H7 (cell line): ENCODE data around the gene DCTN1. TPM values are rescaled to one million over a fixed set of nuclear protein-coding genes. Genes with fewer than 3 reads are reported as not detected.

ENCODE experiments used
- total RNA-seq: library from RNA; depleted of rRNA; stranded (reverse); fragments of >200 nt; shearing (Covaris generic); gene quantifications from 2 replicates; pipeline ENCODE4 v1.2.3, GENCODE V29; 2014; rRNA removed

DCTN1 gene
- total RNA-seq, 1 experiment from 2014 or later, result 105 TPM

Other genes with a start within 250 kb of the DCTN1 start
- gene BOLA3, start 232.4 kb downstream of the DCTN1 start, total RNA-seq, result 63.3 and 77.2 TPM in 2 replicates
- gene MOB1A, start 201.4 kb downstream of the DCTN1 start, total RNA-seq, result 75.5 and 84.6 TPM in 2 replicates
- gene MTHFD2, start 181.7 kb downstream of the DCTN1 start, total RNA-seq, result 303 and 311 TPM in 2 replicates
- gene SLC4A5, start 36.9 kb downstream of the DCTN1 start, total RNA-seq, result 0.90 and 1.1 TPM in 2 replicates
- gene C2orf81, start 41.3 kb upstream of the DCTN1 start, total RNA-seq, result 0.83 and 1.6 TPM in 2 replicates
- gene WDR54, start 41.4 kb upstream of the DCTN1 start, total RNA-seq, result 38.0 and 55.5 TPM in 2 replicates
- gene RTKN, start 61.6 kb upstream of the DCTN1 start, total RNA-seq, result 93.4 and 107 TPM in 2 replicates
- gene INO80B, start 74.8 kb upstream of the DCTN1 start, total RNA-seq, result 9.6 and 11.3 TPM in 2 replicates
- gene WBP1, start 78.1 kb upstream of the DCTN1 start, total RNA-seq, result 81.0 and 88.9 TPM in 2 replicates
- gene MOGS, start 85.1 kb upstream of the DCTN1 start, total RNA-seq, result 91.2 and 98.8 TPM in 2 replicates
- 25.9 and 34.1 TPM in 2 replicates for gene MRPL53, start 92.4 kb upstream of the DCTN1 start, total RNA-seq
- 9.8 and 12.0 TPM in 2 replicates for gene CCDC142, start 102.7 kb upstream of the DCTN1 start, total RNA-seq
- 20.4 and 22.5 TPM in 2 replicates for gene TTC31, start 102.8 kb upstream of the DCTN1 start, total RNA-seq
- 0.11 and 0.17 TPM in 2 replicates for gene LBX2, start 119.3 kb upstream of the DCTN1 start, total RNA-seq
- 12.4 and 15.1 TPM in 2 replicates for gene PCGF1, start 127.4 kb upstream of the DCTN1 start, total RNA-seq
- gene TLX2, start 134.1 kb upstream of the DCTN1 start, total RNA-seq, result not detected in 2 replicates
- 0.10 and 0.78 TPM in 2 replicates for gene DQX1, start 145.9 kb upstream of the DCTN1 start, total RNA-seq
- gene AUP1, start 149.4 kb upstream of the DCTN1 start, total RNA-seq, result 99.5 and 105 TPM in 2 replicates
- 27.0 and 39.6 TPM in 2 replicates for gene HTRA2, start 149.6 kb upstream of the DCTN1 start, total RNA-seq
- gene LOXL3, start 173.6 kb upstream of the DCTN1 start, total RNA-seq, result 6.6 and 7.7 TPM in 2 replicates
- 4.9 and 6.9 TPM in 2 replicates for gene DOK1, start 174.4 kb upstream of the DCTN1 start, total RNA-seq